IMR-90 (cell line): ENCODE results near the gene BEGAIN. TPM values are rescaled to one million over a fixed set of nuclear protein-coding genes. Genes with fewer than 3 reads are reported as not detected.

Source experiments
- ATAC-seq: fragments of 200-7000 bp; cut with Tn5 transposase; 2 replicates; pipeline ENCODE4 v1.9.1; 2020; ENCODE audit warnings: low read depth, mild to moderate bottlenecking, moderate library complexity
- BruUV-seq: library from RNA; stranded (reverse); fragments of 400-500 nt; replicated peaks from 2 replicates; lab custom pipeline; 2021; lab: Mats Ljungman, UMichigan
- CTCF ChIA-PET: fragments of 300-600 bp; formaldehyde crosslinking; extraction: SDS; loops from one replicate; lab custom pipeline; 2021; ENCODE audit warnings: antibody characterized with exemption; lab: Yijun Ruan, JAX
- POLR2A ChIA-PET: fragments of 300-600 bp; sonication (Branson Sonifier 250); formaldehyde crosslinking; loops from one replicate; lab custom pipeline; 2022; ENCODE audit warnings: antibody characterized with exemption; ENCODE audit not compliant: unreplicated experiment; lab: Charles Lee
- DNase-seq: peaks from one replicate; pipeline ENCODE4 v3.0.0; 2013
- H2AFZ ChIP-seq: replicated peaks from 2 replicates; pipeline ENCODE3; 2013; ENCODE audit warnings: low read length, mild to moderate bottlenecking; ENCODE audit not compliant: poor library complexity
- H2AK5ac ChIP-seq: 2 replicates; pipeline ENCODE4 v1.6.1; 2013; ENCODE audit warnings: low read depth, low read length, inconsistent platforms
- H2AK9ac ChIP-seq: replicated peaks from 2 replicates; pipeline ENCODE3; 2013; ENCODE audit warnings: mild to moderate bottlenecking, low read depth, low read length, moderate library complexity; ENCODE audit not compliant: poor library complexity
- H2BK120ac ChIP-seq: 2 replicates; pipeline ENCODE4 v1.6.1; 2013; ENCODE audit warnings: low read depth, low read length, inconsistent platforms
- H2BK15ac ChIP-seq: 3 replicates; pipeline ENCODE4 v1.6.1; 2013; ENCODE audit warnings: low read depth, low read length, inconsistent platforms
- H2BK20ac ChIP-seq: 2 replicates; pipeline ENCODE4 v1.6.1; 2013; ENCODE audit warnings: low read depth, mild to moderate bottlenecking, inconsistent platforms, low read length, moderate library complexity
- H2BK5ac ChIP-seq: 2 replicates; pipeline ENCODE4 v1.6.1; 2013; ENCODE audit warnings: mild to moderate bottlenecking, low read depth, low read length, inconsistent platforms; ENCODE audit not compliant: poor library complexity, severe bottlenecking
- H3K14ac ChIP-seq: replicated peaks from 2 replicates; pipeline ENCODE4 v1.6.1; 2013; ENCODE audit warnings: low read depth, low read length, inconsistent platforms
- H3K18ac ChIP-seq: 2 replicates; pipeline ENCODE4 v1.6.1; 2013; ENCODE audit warnings: low read depth, low read length, control low read depth
- H3K23ac ChIP-seq: 2 replicates; pipeline ENCODE4 v1.6.1; 2013; ENCODE audit warnings: low read depth, low read length, inconsistent platforms
- H3K27ac ChIP-seq: 2 replicates; pipeline ENCODE4 v1.5.1; 2013; ENCODE audit warnings: mild to moderate bottlenecking, control low read depth, low read length; ENCODE audit not compliant: insufficient read depth
- H3K27me3 ChIP-seq: 2 replicates; pipeline ENCODE4 v1.6.1; 2013; ENCODE audit warnings: low read length; ENCODE audit not compliant: control insufficient read depth, insufficient read depth
- H3K36me3 ChIP-seq: 2 replicates; pipeline ENCODE4 v1.6.1; 2013; ENCODE audit warnings: low read length, mixed read lengths; ENCODE audit not compliant: control insufficient read depth, insufficient read depth
- H3K4ac ChIP-seq: 2 replicates; pipeline ENCODE4 v1.6.1; 2013; ENCODE audit warnings: low read depth, low read length, inconsistent platforms
- H3K4me1 ChIP-seq: 2 replicates; pipeline ENCODE4 v1.6.1; 2013; ENCODE audit warnings: low read length, mixed read lengths; ENCODE audit not compliant: control insufficient read depth, insufficient read depth
- H3K4me2 ChIP-seq: 2 replicates; pipeline ENCODE4 v1.6.1; 2013; ENCODE audit warnings: low read depth, mild to moderate bottlenecking, control low read depth, low read length, moderate library complexity
- H3K4me3 ChIP-seq: 2 replicates; pipeline ENCODE4 v1.5.1; 2013; ENCODE audit warnings: low read depth, mild to moderate bottlenecking, control low read depth, low read length, moderate library complexity; ENCODE audit not compliant: insufficient read depth
- H3K56ac ChIP-seq: 2 replicates; pipeline ENCODE4 v1.6.1; 2013; ENCODE audit warnings: low read length, inconsistent platforms; ENCODE audit not compliant: insufficient read depth; ENCODE audit errors: extremely low read depth
- H3K79me1 ChIP-seq, 2 experiments: 2 replicates each; pipeline ENCODE4 v1.6.1; 2013; ENCODE audit warnings: low read length in 2 of 2, inconsistent platforms in 1 of 2, low read depth in 1 of 2
- H3K9ac ChIP-seq: 2 replicates; pipeline ENCODE4 v1.6.1; 2013; ENCODE audit warnings: low read depth, low read length, control low read depth
- H3K9me1 ChIP-seq: 2 replicates; pipeline ENCODE4 v1.6.1; 2013; ENCODE audit warnings: low read length, inconsistent platforms; ENCODE audit not compliant: insufficient read depth
- H3K9me3 ChIP-seq: 2 replicates; pipeline ENCODE4 v1.6.1; 2013; ENCODE audit warnings: low read length; ENCODE audit not compliant: control insufficient read depth, insufficient read depth
- H4K20me1 ChIP-seq: 2 replicates; pipeline ENCODE4 v1.6.1; 2013; ENCODE audit warnings: low read length, inconsistent platforms; ENCODE audit not compliant: insufficient read depth
- H4K5ac ChIP-seq: 2 replicates; pipeline ENCODE4 v1.6.1; 2013; ENCODE audit warnings: mild to moderate bottlenecking, low read depth, low read length, control low read depth
- H4K8ac ChIP-seq, 2 experiments: 2 replicates each; pipeline ENCODE4 v1.6.1; 2013; ENCODE audit warnings: low read depth in 2 of 2, low read length in 2 of 2, control low read depth in 1 of 2, inconsistent platforms in 1 of 2
- H4K91ac ChIP-seq: 2 replicates; pipeline ENCODE4 v1.6.1; 2013; ENCODE audit warnings: low read depth, low read length, inconsistent platforms; ENCODE audit not compliant: insufficient read depth
- BHLHE40 ChIP-seq: fragments of 150-350 bp; IDR thresholded peaks from 2 replicates; pipeline ENCODE4 v1.6.1; 2016; ENCODE audit warnings: mild to moderate bottlenecking, low read depth, low read length
- CEBPB ChIP-seq: IDR thresholded peaks from 2 replicates; pipeline ENCODE4 v1.6.1; 2012; ENCODE audit warnings: low read depth, low read length, improper control_type of control experiment
- CTCF ChIP-seq: conservative IDR thresholded peaks from 2 replicates; pipeline ENCODE4 v1.5.1; 2012; ENCODE audit warnings: mild to moderate bottlenecking, low read depth, low read length, improper control_type of control experiment
- FOS ChIP-seq: fragments of 150-350 bp; IDR thresholded peaks from 2 replicates; pipeline ENCODE4 v1.6.1; 2016; ENCODE audit warnings: low read depth, low read length
- MAFK ChIP-seq: IDR thresholded peaks from 2 replicates; pipeline ENCODE4 v1.6.1; 2012; ENCODE audit warnings: low read depth, low read length, improper control_type of control experiment
- POLR2A ChIP-seq: IDR thresholded peaks from 2 replicates; pipeline ENCODE4 v1.6.1; 2012; ENCODE audit warnings: mild to moderate bottlenecking, low read depth, low read length
- RFX5 ChIP-seq: IDR thresholded peaks from 2 replicates; pipeline ENCODE4 v1.8.0; 2012; ENCODE audit warnings: low read depth, mild to moderate bottlenecking, low read length, moderate library complexity
- SMC3 ChIP-seq: fragments of 150-350 bp; IDR thresholded peaks from 2 replicates; pipeline ENCODE4 v1.6.1; 2016; ENCODE audit warnings: low read depth, mild to moderate bottlenecking, antibody characterized with exemption, low read length, moderate library complexity
- WGBS, 2 experiments: methylation state at CpG; one replicate each; pipeline versions ENCODE4 v1.1.5 to v1.1.7; 2013; ENCODE audit warnings: missing lambda C conversion rate in 2 of 2; ENCODE audit not compliant: insufficient read length in 1 of 2; ENCODE audit errors: extremely low coverage in 2 of 2; 5-methylcytosine and 5-hydroxymethylcytosine counted together
- dilution Hi-C: fragments of 300-500 bp; cut with HindIII; formaldehyde crosslinking; loops from one replicate; pipeline ENCODE4 v1.14.3; 2018; ENCODE audit warnings: low sequenced_read_pairs; ENCODE audit not compliant: unreplicated experiment
- in situ Hi-C: fragments of 300-500 bp; cut with MboI; formaldehyde crosslinking; loops from 3 replicates; pipeline ENCODE4 v1.14.3; 2019; ENCODE audit warnings: low sequenced_read_pairs, inconsistent platforms, mixed read lengths
- intact Hi-C: fragments of 100-400 bp; cut with micrococcal nuclease; formaldehyde crosslinking; loops from 2 replicates; pipeline ENCODE4 v1.10.0; 2022
- polyA plus RNA-seq, 3 experiments: library from polyadenylated mRNA; depleted of rRNA; stranded (reverse); fragments of >200 nt; gene quantifications; 2 replicates each; pipeline ENCODE4 v1.2.3, GENCODE V29; 2012; ENCODE audit warnings: low replicate concordance in 1 of 3
- total RNA-seq: library from RNA; depleted of rRNA; stranded (reverse); fragments of >200 nt; gene quantifications from 2 replicates; pipeline ENCODE4 v1.2.3, GENCODE V29; 2012

Gene BEGAIN
- total and polyA plus RNA-seq, 2 of the 4 experiments (the other 2 are of a cell fraction): 0.18 to 0.99 TPM

GRCh38 chr14:100623557-100623956, 36.3 kb upstream of the BEGAIN start:
- dilution Hi-C loops: no loop called here

More at GRCh38 chr14:100623557-100623956, 36.3 kb upstream of the BEGAIN start:
- ATAC-seq (no peak), DNase-seq (no peak)
- Histone ChIP-seq H4K5ac (no peak overlapping the region), H2BK20ac (no peak overlapping the region), H4K20me1 (no peaks in the 10 kb centered on the region), H3K4me3 (no peak overlapping the region), H2BK5ac (no peak overlapping the region), H2AK9ac (no peak overlapping the region), H3K27ac (no peak overlapping the region), H3K4me1 (no peaks in the 10 kb centered on the region), H3K4me2 (no peak overlapping the region), H2BK120ac (no peak overlapping the region), H3K79me1 (no peaks in the 10 kb centered on the region), H3K56ac (no peak overlapping the region), H2AK5ac (no peak overlapping the region), H2BK15ac (no peak overlapping the region), H4K8ac (no peak overlapping the region), H3K36me3 (no peaks in the 10 kb centered on the region), H3K9ac (no peak overlapping the region), H3K23ac (no peak overlapping the region), H3K27me3 (peaks cover 66% of the 10 kb centered on the region), H3K9me1 (no peaks in the 10 kb centered on the region), H3K18ac (no peak overlapping the region), H4K91ac (no peak overlapping the region), H2AFZ (no peak overlapping the region), H3K9me3 (peaks cover 2% of the 10 kb centered on the region), H3K14ac (no peak overlapping the region), H3K4ac (no peak overlapping the region)
- intact Hi-C loops: no loop called here
- CTCF ChIA-PET: no interaction called here
- POLR2A ChIA-PET: no interaction called here
- no TSS peak for BruUV-seq
- in situ Hi-C loops: no loop called here
- no CpG with 5 or more reads among the region's 1 CpG for WGBS, 2 experiments
- TF ChIP-seq SMC3: no peak
- TF ChIP-seq POLR2A: no peak
- TF ChIP-seq CTCF: no peak
- no peak for TF ChIP-seq MAFK
- TF ChIP-seq BHLHE40: no peak
- no peak for TF ChIP-seq RFX5
- no peak for TF ChIP-seq CEBPB
- no peak for TF ChIP-seq FOS
